Endothelial cell of umbilical vein (primary cell): Measurements from ENCODE around the gene PEX19. TPM values are rescaled to one million over a fixed set of nuclear protein-coding genes. Genes with fewer than 3 reads are reported as not detected.

Experiments
- BruUV-seq: library from RNA; stranded (reverse); fragments of 400-500 nt; replicated peaks from 2 replicates; lab custom pipeline; 2021; lab: Mats Ljungman, UMichigan
- CTCF ChIA-PET: fragments of 300-600, 350-600 bp; sonication (Branson Sonifier 250); formaldehyde crosslinking; loops from one replicate; lab custom pipeline; 2021; ENCODE audit warnings: antibody characterized with exemption, inconsistent platforms; lab: Charles Lee
- POLR2A ChIA-PET: fragments of 300-600, 350-600 bp; sonication (Branson Sonifier 250); formaldehyde crosslinking; loops from one replicate; lab custom pipeline; 2021; ENCODE audit warnings: antibody characterized with exemption, inconsistent platforms; lab: Charles Lee
- DNase-seq: peaks from one replicate; pipeline ENCODE4 v3.0.0-alpha.2; 2011; ENCODE audit warnings: low read depth, low spot score
- FAIRE-seq: peaks from 2 replicates; lab custom pipeline; 2011; peaks lifted over from hg19 to GRCh38; lab: Jason Lieb, UNC
- H2AFZ ChIP-seq: 2 replicates; pipeline ENCODE4 v1.6.0; 2012; ENCODE audit warnings: low read depth, low read length, control low read depth, inconsistent platforms
- H3K27ac ChIP-seq: 2 replicates; pipeline ENCODE4 v1.5.1; 2011; ENCODE audit warnings: low read depth, mild to moderate bottlenecking, control low read depth, low read length, moderate library complexity; ENCODE audit not compliant: insufficient read depth
- H3K27me3 ChIP-seq, 2 experiments: 2 replicates each; pipeline versions ENCODE4 v1.6.0 to v1.6.1; 2011; ENCODE audit warnings: low read length in 2 of 2, mixed read lengths in 1 of 2; ENCODE audit not compliant: control insufficient read depth in 2 of 2, insufficient read depth in 2 of 2
- H3K36me3 ChIP-seq, 2 experiments: 2 replicates in 1 of 2; 3 replicates in 1 of 2; pipeline ENCODE4 v1.5.1; 2011; ENCODE audit warnings: low read length in 2 of 2, mild to moderate bottlenecking in 1 of 2, moderate library complexity in 1 of 2; ENCODE audit not compliant: control insufficient read depth in 2 of 2, insufficient read depth in 2 of 2; ENCODE audit errors: extremely low read depth in 1 of 2
- H3K4me1 ChIP-seq: 3 replicates; pipeline ENCODE4 v1.5.1; 2011; ENCODE audit warnings: mild to moderate bottlenecking, low read length; ENCODE audit not compliant: control insufficient read depth, insufficient read depth; ENCODE audit errors: extremely low read depth
- H3K4me2 ChIP-seq: 2 replicates; pipeline ENCODE4 v1.6.1; 2011; ENCODE audit warnings: low read length, control low read depth, mixed read lengths; ENCODE audit not compliant: insufficient read depth
- H3K4me3 ChIP-seq, 3 experiments: fragments of 200-600 bp in 1 of 3; sonication (generic), shearing (Covaris generic) in 1 of 3; replicated peaks in 1 of 3; 2 replicates each; pipeline ENCODE4 v1.5.1; 2011 to 2016; ENCODE audit warnings: control low read depth in 3 of 3, low read length in 3 of 3, mild to moderate bottlenecking in 2 of 3, inconsistent platforms in 1 of 3, low read depth in 1 of 3, moderate library complexity in 1 of 3; ENCODE audit not compliant: insufficient read depth in 1 of 3
- H3K79me2 ChIP-seq: 2 replicates; pipeline ENCODE4 v1.6.0; 2012; ENCODE audit warnings: low read length, inconsistent platforms; ENCODE audit not compliant: control insufficient read depth, insufficient read depth
- H3K9ac ChIP-seq: replicated peaks from 2 replicates; pipeline ENCODE3; 2011; ENCODE audit warnings: low read length, control low read depth; ENCODE audit not compliant: insufficient read depth; ENCODE audit errors: extremely low read depth
- H3K9me1 ChIP-seq: replicated peaks from 3 replicates; pipeline ENCODE4 v1.6.0; 2011; ENCODE audit warnings: mild to moderate bottlenecking, low read length; ENCODE audit not compliant: control insufficient read depth, insufficient read depth; ENCODE audit errors: extremely low read depth
- H3K9me3 ChIP-seq: replicated peaks from 2 replicates; pipeline ENCODE4 v1.5.1; 2012; ENCODE audit warnings: low read length, inconsistent platforms; ENCODE audit not compliant: control insufficient read depth, insufficient read depth
- H4K20me1 ChIP-seq: replicated peaks from 2 replicates; pipeline ENCODE3; 2011; ENCODE audit warnings: mild to moderate bottlenecking, low read length; ENCODE audit not compliant: control insufficient read depth, insufficient read depth; ENCODE audit errors: extremely low read depth
- EZH2 ChIP-seq: IDR thresholded peaks from 2 replicates; pipeline ENCODE4 v1.6.1; 2012; ENCODE audit warnings: borderline replicate concordance, low read depth, mild to moderate bottlenecking, moderate library complexity, low read length, inconsistent platforms; ENCODE audit not compliant: severe bottlenecking
- FOS ChIP-seq: IDR thresholded peaks from 2 replicates; pipeline ENCODE4 v1.6.1; 2011; ENCODE audit warnings: mild to moderate bottlenecking, low read length, moderate library complexity, borderline replicate concordance; ENCODE audit not compliant: insufficient read depth
- GATA2 ChIP-seq: IDR thresholded peaks from 2 replicates; pipeline ENCODE4 v1.7.0; 2011; ENCODE audit warnings: low read depth, mild to moderate bottlenecking, moderate library complexity, mixed read lengths, low read length; ENCODE audit not compliant: insufficient read length, insufficient read depth
- JUN ChIP-seq: IDR thresholded peaks from 2 replicates; pipeline ENCODE4 v1.6.1; 2011; ENCODE audit warnings: borderline replicate concordance, low read depth; ENCODE audit not compliant: insufficient read length, insufficient read depth
- MAX ChIP-seq: IDR thresholded peaks from 2 replicates; pipeline ENCODE4 v1.6.1; 2011; ENCODE audit not compliant: insufficient read depth, insufficient read length
- MYC ChIP-seq: IDR thresholded peaks from one replicate; pipeline ENCODE4 v1.6.1; 2011; ENCODE audit warnings: mild to moderate bottlenecking, low read depth, low read length
- POLR2A ChIP-seq: IDR thresholded peaks from 2 replicates; pipeline ENCODE4 v1.6.1; 2012; ENCODE audit warnings: low read depth, mild to moderate bottlenecking, control low read depth, low read length
- POLR2AphosphoS5 ChIP-seq: IDR thresholded peaks from 2 replicates; pipeline ENCODE4 v1.6.1; 2012; ENCODE audit warnings: low read depth, mild to moderate bottlenecking, control low read depth, low read length, moderate library complexity; ENCODE audit not compliant: insufficient read depth
- dilution Hi-C: fragments of 300-500 bp; cut with MboI; formaldehyde crosslinking; loops from one replicate; pipeline ENCODE4 v1.15.0; 2019; ENCODE audit warnings: low sequenced_read_pairs; ENCODE audit not compliant: extremely low pct_ligation_motif_present
- intact Hi-C: fragments of 100-400 bp; cut with micrococcal nuclease; formaldehyde crosslinking; loops from one replicate; pipeline ENCODE4 v1.10.0; 2022
- polyA plus RNA-seq, 4 experiments: library from polyadenylated mRNA; depleted of rRNA in 3 of 4; stranded (reverse) in 3 of 4; unstranded in 1 of 4; fragments of >200 nt; gene quantifications; 2 replicates each; pipeline versions ENCODE4 v1.2.1 to v1.2.3, GENCODE V29; 2011 to 2012; ENCODE audit warnings: missing spikeins in 1 of 4
- total RNA-seq: library from RNA; stranded (reverse); gene quantifications from 2 replicates; pipeline ENCODE4 v1.2.3, GENCODE V29; 2021
- TF ChIP-seq, protein P1 (sequence below), 2 donors: IDR thresholded peaks; 1 replicate in 1 of 2; 2 replicates in 1 of 2; pipeline ENCODE4 v1.5.1; 2011; ENCODE audit warnings: low read length in 2 of 2, mild to moderate bottlenecking in 2 of 2, moderate library complexity in 2 of 2, control low read depth in 1 of 2, inconsistent platforms in 1 of 2, low read depth in 1 of 2; ENCODE audit not compliant: insufficient read depth in 1 of 2; ENCODE audit errors: extremely low read depth in 1 of 2

Gene PEX19
- total and polyA plus RNA-seq, 2 donors (not counting 3 experiments of a cell fraction or from before 2014, with no cell fraction given): 24.4 to 38.4 TPM

- Histone ChIP-seq H3K27ac (no peak overlapping the region), H4K20me1 (peaks cover 2% of the 10 kb centered on the region), H2AFZ (no peak overlapping the region), H3K4me1 (peaks cover 7% of the 10 kb centered on the region), H3K27me3 (no peaks in the 10 kb centered on the region), H3K79me2 (peaks cover 33% of the 10 kb centered on the region), H3K4me3 (no peak overlapping the region), H3K9me3 (no peaks in the 10 kb centered on the region), H3K9ac (no peak overlapping the region), H3K4me2 (no peak overlapping the region), H3K9me1 (no peaks in the 10 kb centered on the region), H3K36me3 (peaks cover 0 to 2% of the 10 kb centered on the region in 2 experiments)
- POLR2A ChIA-PET: no interaction called here
- FAIRE-seq (no peak), DNase-seq (no peak)
- dilution Hi-C loops: no loop called here
- CTCF ChIA-PET: interaction anchor here (1.2 to 3.1 kb wide), 3 partner anchors 35 to 147 kb away, joined by 3 to 17 read pairs (median 10); no protein-coding TSS in a partner anchor
- intact Hi-C loops: no loop called here
- BruUV-seq: no TSS peak
- TF ChIP-seq JUN (no peak), MAX (no peak), GATA2 (no peak), FOS (no peak), POLR2A (no peak), EZH2 (no peak), POLR2AphosphoS5 (no peak), MYC (no peak)
- TF ChIP-seq, protein P1, sequence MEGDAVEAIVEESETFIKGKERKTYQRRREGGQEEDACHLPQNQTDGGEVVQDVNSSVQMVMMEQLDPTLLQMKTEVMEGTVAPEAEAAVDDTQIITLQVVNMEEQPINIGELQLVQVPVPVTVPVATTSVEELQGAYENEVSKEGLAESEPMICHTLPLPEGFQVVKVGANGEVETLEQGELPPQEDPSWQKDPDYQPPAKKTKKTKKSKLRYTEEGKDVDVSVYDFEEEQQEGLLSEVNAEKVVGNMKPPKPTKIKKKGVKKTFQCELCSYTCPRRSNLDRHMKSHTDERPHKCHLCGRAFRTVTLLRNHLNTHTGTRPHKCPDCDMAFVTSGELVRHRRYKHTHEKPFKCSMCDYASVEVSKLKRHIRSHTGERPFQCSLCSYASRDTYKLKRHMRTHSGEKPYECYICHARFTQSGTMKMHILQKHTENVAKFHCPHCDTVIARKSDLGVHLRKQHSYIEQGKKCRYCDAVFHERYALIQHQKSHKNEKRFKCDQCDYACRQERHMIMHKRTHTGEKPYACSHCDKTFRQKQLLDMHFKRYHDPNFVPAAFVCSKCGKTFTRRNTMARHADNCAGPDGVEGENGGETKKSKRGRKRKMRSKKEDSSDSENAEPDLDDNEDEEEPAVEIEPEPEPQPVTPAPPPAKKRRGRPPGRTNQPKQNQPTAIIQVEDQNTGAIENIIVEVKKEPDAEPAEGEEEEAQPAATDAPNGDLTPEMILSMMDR (IDR thresholded peaks at IDR 0.05; ENCODE audit: extremely low read depth in 1 of 2, insufficient read depth in 1 of 2, low read depth in 1 of 2, low read length in 2 of 2): no peak
These were observed 29.1 kb downstream of the PEX19 start for GRCh38 chr1:160255781-160256300.
